Uterus (tissue), 4 donors: ENCODE results near the gene ACOD1. TPM values are rescaled to one million over a fixed set of nuclear protein-coding genes. Genes with fewer than 3 reads are reported as not detected.

Experiments
- DNase-seq, 2 donors: peaks; one replicate each; pipeline ENCODE4 v3.0.0-alpha.2; 2019 to 2020
- H3K27ac ChIP-seq, 2 donors: fragments of 200-600 bp; sonication (generic); 1 replicate in 1 of 2; 2 replicates in 1 of 2; pipeline ENCODE4 v1.5.1; 2016 to 2018
- H3K27me3 ChIP-seq, 2 donors: fragments of 200-600 bp; sonication (generic); one replicate each; pipeline ENCODE4 v1.5.1; 2018 to 2019; ENCODE audit warnings: control low read depth in 1 of 2
- H3K36me3 ChIP-seq, 2 donors: fragments of 200-600 bp; sonication (generic); one replicate each; pipeline ENCODE4 v1.5.1; 2019; ENCODE audit warnings: control low read depth in 1 of 2
- H3K4me1 ChIP-seq, 2 donors: fragments of 200-600 bp; sonication (generic); one replicate each; pipeline ENCODE4 v1.5.1; 2018 to 2019; ENCODE audit warnings: control low read depth in 1 of 2
- H3K4me3 ChIP-seq, 2 donors: fragments of 200-600 bp; sonication (generic); 1 replicate in 1 of 2; 2 replicates in 1 of 2; pipeline ENCODE4 v1.5.1; 2018 to 2019; ENCODE audit warnings: mild to moderate bottlenecking in 1 of 2
- H3K9me3 ChIP-seq, 2 donors: fragments of 200-600 bp; sonication (generic); one replicate each; pipeline ENCODE4 v1.5.1; 2019; ENCODE audit warnings: control low read depth in 1 of 2
- POLR2A ChIP-seq, 2 donors: fragments of 450-650 bp; IDR thresholded peaks; one replicate each; pipeline ENCODE4 v1.6.1; 2016; ENCODE audit warnings: antibody characterized with exemption in 2 of 2, mild to moderate bottlenecking in 1 of 2, moderate library complexity in 1 of 2
- intact Hi-C: fragments of 100-400 bp; cut with DNase I; formaldehyde crosslinking; loops from one replicate; pipeline ENCODE4 v1.15.1; 2023; ENCODE audit warnings: low total_unique reads
- total RNA-seq, 4 donors: library from RNA; depleted of rRNA in 3 of 4; stranded (reverse); fragments of >200 nt in 3 of 4; gene quantifications; one replicate each; pipeline versions ENCODE4 v1.1.0 to v1.2.4, GENCODE V29; 2014 to 2023
- TF ChIP-seq, protein P1 (sequence below), 4 experiments: fragments of 200-600 bp in 2 of 4; fragments of 450-650 bp in 2 of 4; sonication (generic) in 2 of 4; IDR thresholded peaks; one replicate each; pipeline ENCODE4 v1.5.1; 2016 to 2019; ENCODE audit warnings: antibody characterized with exemption in 4 of 4, mild to moderate bottlenecking in 2 of 4, moderate library complexity in 1 of 4
- donor health status: DM: yes; HTN: yes; CAD: no.

The ACOD1 gene
- total RNA-seq, 4 donors from 2014 or later, result not detected

GRCh38 chr13:76937281-76937820 lies 11.0 kb upstream of the ACOD1 start:
- no peak overlapping the region for H3K4me3 ChIP-seq
- TF ChIP-seq, protein P1, sequence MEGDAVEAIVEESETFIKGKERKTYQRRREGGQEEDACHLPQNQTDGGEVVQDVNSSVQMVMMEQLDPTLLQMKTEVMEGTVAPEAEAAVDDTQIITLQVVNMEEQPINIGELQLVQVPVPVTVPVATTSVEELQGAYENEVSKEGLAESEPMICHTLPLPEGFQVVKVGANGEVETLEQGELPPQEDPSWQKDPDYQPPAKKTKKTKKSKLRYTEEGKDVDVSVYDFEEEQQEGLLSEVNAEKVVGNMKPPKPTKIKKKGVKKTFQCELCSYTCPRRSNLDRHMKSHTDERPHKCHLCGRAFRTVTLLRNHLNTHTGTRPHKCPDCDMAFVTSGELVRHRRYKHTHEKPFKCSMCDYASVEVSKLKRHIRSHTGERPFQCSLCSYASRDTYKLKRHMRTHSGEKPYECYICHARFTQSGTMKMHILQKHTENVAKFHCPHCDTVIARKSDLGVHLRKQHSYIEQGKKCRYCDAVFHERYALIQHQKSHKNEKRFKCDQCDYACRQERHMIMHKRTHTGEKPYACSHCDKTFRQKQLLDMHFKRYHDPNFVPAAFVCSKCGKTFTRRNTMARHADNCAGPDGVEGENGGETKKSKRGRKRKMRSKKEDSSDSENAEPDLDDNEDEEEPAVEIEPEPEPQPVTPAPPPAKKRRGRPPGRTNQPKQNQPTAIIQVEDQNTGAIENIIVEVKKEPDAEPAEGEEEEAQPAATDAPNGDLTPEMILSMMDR (IDR thresholded peaks at IDR 0.05), result no peak
- TF ChIP-seq POLR2A (IDR thresholded peaks at IDR 0.05), result no peak
- no peaks in the 10 kb centered on the region for H3K36me3 ChIP-seq
- no peaks in the 10 kb centered on the region for H3K27me3 ChIP-seq
- no peaks in the 10 kb centered on the region for H3K4me1 ChIP-seq
- H3K9me3 ChIP-seq, result no peaks in the 10 kb centered on the region
- no peak overlapping the region for H3K27ac ChIP-seq
- intact Hi-C loops, result no loop called here
- no peak for DNase-seq

GRCh38 chr13:76939215-76939614 lies 9.1 kb upstream of the ACOD1 start:
- Histone ChIP-seq H3K4me3 (no peak overlapping the region), H3K36me3 (no peaks in the 10 kb centered on the region), H3K4me1 (no peaks in the 10 kb centered on the region), H3K27ac (no peak overlapping the region), H3K27me3 (no peaks in the 10 kb centered on the region), H3K9me3 (no peaks in the 10 kb centered on the region)
- no peak for DNase-seq
- TF ChIP-seq, protein P1 (IDR thresholded peaks at IDR 0.05), result no peak
- TF ChIP-seq POLR2A (IDR thresholded peaks at IDR 0.05), result no peak
- intact Hi-C loops, result no loop called here

GRCh38 chr13:76942363-76942762 lies 5.9 kb upstream of the ACOD1 start:
- Histone ChIP-seq H3K9me3 (no peaks in the 10 kb centered on the region), H3K4me3 (no peak overlapping the region), H3K36me3 (no peaks in the 10 kb centered on the region), H3K27me3 (no peaks in the 10 kb centered on the region), H3K27ac (no peak overlapping the region), H3K4me1 (no peaks in the 10 kb centered on the region)
- intact Hi-C loops, result no loop called here
- DNase-seq, result no peak
- TF ChIP-seq POLR2A (IDR thresholded peaks at IDR 0.05), result no peak
- TF ChIP-seq, protein P1 (IDR thresholded peaks at IDR 0.05), result no peak

GRCh38 chr13:76943646-76944045 lies 4.7 kb upstream of the ACOD1 start:
- Histone ChIP-seq H3K4me1 (no peaks in the 10 kb centered on the region), H3K9me3 (no peaks in the 10 kb centered on the region), H3K27me3 (no peaks in the 10 kb centered on the region), H3K27ac (no peak overlapping the region), H3K36me3 (no peaks in the 10 kb centered on the region), H3K4me3 (no peak overlapping the region)
- no peak for DNase-seq
- TF ChIP-seq, protein P1 (IDR thresholded peaks at IDR 0.05), result no peak
- TF ChIP-seq POLR2A (IDR thresholded peaks at IDR 0.05), result no peak
- intact Hi-C loops, result no loop called here

DNA sequence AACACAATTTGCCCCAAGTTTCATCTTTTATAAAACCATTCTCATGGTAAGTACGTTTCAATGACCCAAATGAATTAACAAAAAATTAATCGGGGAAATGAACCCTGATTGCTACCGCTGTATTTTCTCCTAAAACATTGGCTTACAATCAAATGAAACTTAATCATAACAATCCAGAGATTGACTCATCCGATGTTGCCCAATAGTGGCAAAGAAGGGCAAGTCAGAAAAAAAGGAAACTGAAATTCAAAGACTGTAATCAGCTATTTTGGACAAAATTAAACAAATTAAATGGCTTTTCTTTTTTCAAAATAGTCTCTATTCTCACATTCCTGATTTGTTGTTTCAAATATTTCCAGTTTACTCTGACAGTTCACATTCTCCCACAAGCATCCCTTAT lies 3.9 kb upstream of the ACOD1 start:
- no peak overlapping the region for H3K27ac ChIP-seq

More for the DNA sequence above, 3.9 kb upstream of the ACOD1 start:
- TF ChIP-seq, protein P1 (IDR thresholded peaks at IDR 0.05), result no peak
- no peak for TF ChIP-seq POLR2A (IDR thresholded peaks at IDR 0.05)
- Histone ChIP-seq H3K36me3 (no peaks in the 10 kb centered on the region), H3K4me3 (no peak overlapping the region), H3K9me3 (no peaks in the 10 kb centered on the region), H3K27me3 (no peaks in the 10 kb centered on the region), H3K4me1 (no peaks in the 10 kb centered on the region)
- intact Hi-C loops, result no loop called here
- no peak for DNase-seq
